GM21619 (cell line): ENCODE measurements around the gene C5AR1.
"Not testable (repeated sequence)": the region's sequence is repeated elsewhere in the genome, so short reads cannot be mapped to it uniquely, and the experiment has no call there.

Experiments used
- ATAC-seq: cut with Tn5 transposase; IDR thresholded peaks from one replicate; pipeline ENCODE4 v1.9.1; 2021; ENCODE audit not compliant: unreplicated experiment

Gene C5AR1

GRCh38 chr19:47362321-47362720 lies 52.7 kb downstream of the C5AR1 start:
- no peak for ATAC-seq

DNA sequence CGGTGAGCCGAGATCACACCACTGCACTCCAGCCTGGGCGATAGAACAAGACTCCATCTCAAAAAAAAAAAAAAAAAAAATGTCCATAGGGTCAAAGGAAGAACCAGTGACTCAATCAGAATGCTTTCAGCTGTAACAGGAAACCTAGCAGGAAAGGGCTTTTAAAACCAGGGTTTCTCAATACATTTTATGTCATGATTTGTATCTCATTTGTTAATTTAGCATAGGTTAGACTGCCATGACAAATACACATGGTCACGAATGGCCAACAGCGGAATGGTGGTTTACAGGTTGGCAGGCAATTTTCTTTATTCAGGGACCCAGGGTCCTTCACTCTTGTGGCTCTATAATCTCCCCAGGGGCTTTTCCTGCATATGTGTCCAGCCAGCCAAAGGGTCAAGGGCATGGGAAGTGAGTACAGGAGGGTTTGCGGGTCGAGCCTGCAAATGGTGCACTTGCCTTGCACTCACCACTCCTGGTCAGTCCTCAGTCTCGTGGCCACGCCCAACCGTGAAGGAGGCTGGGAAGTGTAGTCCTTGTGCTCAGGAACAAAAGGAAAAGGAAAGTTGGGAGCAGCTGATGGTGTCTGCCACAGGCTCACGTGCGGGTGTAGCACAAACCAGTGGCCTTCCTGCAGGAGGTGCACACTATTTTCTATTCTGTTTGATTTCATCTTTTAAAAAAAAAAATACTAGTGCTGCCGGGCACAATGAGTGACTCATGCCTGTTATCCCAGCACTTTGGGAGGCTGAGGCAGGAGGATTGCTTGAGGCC lies 54.3 kb downstream of the C5AR1 start:
- no peak for ATAC-seq

DNA sequence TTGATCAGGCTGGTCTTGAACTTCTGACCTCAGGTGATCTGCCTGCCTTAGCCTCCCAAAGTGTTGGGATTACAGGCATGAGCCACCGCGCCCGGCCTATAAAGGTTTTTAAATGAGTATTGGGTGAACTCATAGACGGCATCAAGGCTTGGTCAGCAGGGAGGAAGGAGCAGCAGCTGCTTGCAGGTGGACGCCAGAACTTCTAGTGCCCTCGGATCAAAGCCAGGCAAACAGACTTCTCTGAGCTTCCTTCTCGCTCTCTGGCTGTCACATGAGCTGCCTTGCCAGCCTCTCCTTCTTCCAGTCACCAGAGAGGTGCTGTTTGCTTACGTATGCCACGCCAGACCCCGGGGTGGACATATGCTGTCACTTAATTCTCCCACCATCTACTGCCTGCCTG lies 55.8 kb downstream of the C5AR1 start:
- not testable (repeated sequence) for ATAC-seq

- no peak for ATAC-seq
These were observed 60.5 kb downstream of the C5AR1 start for GRCh38 chr19:47370045-47370611.

GRCh38 chr19:47371261-47371660 lies 61.6 kb downstream of the C5AR1 start:
- ATAC-seq, result no peak
